ENCODE results near the gene TAF1B. TPM values are rescaled to one million over a fixed set of nuclear protein-coding genes. Genes with fewer than 3 reads are reported as not detected.
"Not testable (repeated sequence)": the region's sequence is repeated elsewhere in the genome, so short reads cannot be mapped to it uniquely, and the experiment has no call there.

The TAF1B gene
- total and polyA plus RNA-seq, 9 donors = 6.4 to 22.0 (median 14.4) TPM

- 88 to 92% (median 88%) methylated on average over 1 of the region's 1 CpG for WGBS, 3 donors
- DNase-seq = no peak
- TF ChIP-seq CTCF (IDR thresholded peaks at IDR 0.05) = no peak
- TF ChIP-seq EP300 (IDR thresholded peaks at IDR 0.05) = no peak
- TF ChIP-seq POLR2A (IDR thresholded peaks at IDR 0.05) = no peak
- Histone ChIP-seq H3K9me3 (no peaks in the 10 kb centered on the region), H3K27ac (no peak overlapping the region), H3K36me3 (no peaks in the 10 kb centered on the region), H3K27me3 (no peaks in the 10 kb centered on the region), H3K4me1 (ENCODE audit: insufficient read depth) (no peaks in the 10 kb centered on the region), H3K4me3 (no peak overlapping the region)
- intact Hi-C loops (cut with DNase I) = no loop called here
Measured at GRCh38 chr2:9832586-9832985, 10.7 kb upstream of the TAF1B start.

DNA sequence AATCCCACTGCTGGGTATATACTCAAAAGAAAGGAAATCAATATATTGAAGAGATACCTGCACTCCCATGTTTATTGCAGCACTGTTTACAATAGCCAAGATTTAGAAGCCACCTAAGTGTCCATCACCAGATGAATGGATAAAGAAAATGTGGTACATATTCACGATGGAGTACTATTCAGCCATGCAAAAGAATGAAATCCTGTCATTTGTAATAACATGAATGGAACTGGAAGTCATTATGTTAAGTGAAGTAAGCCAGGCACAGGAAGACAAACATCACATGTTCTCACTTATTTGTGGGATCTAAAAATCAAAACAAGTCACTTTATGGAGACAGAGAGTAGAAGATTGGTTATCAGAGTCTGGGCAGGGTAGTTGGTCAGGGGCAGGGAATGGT is 8.2 kb upstream of the TAF1B start:
- H3K4me1 ChIP-seq (ENCODE audit: insufficient read depth); H3K27ac ChIP-seq; H3K27me3 ChIP-seq; DNase-seq; H3K4me3 ChIP-seq; intact Hi-C loops (cut with DNase I); H3K9me3 ChIP-seq; H3K36me3 ChIP-seq: not testable (repeated sequence)
- WGBS, 3 donors = 82 to 87% (median 87%) methylated on average over 1 of the region's 1 CpG

GRCh38 chr2:9836074-9836473 is 7.2 kb upstream of the TAF1B start:
- WGBS, 3 donors = 86 to 95% (median 89%) methylated on average over 3 of the region's 3 CpGs
- intact Hi-C loops (cut with DNase I) = no loop called here

GRCh38 chr2:9836517-9836916 is 6.8 kb upstream of the TAF1B start:
- intact Hi-C loops (cut with DNase I) = no loop called here
- H3K4me1 ChIP-seq (ENCODE audit: insufficient read depth) = no peaks in the 10 kb centered on the region
- H3K27me3 ChIP-seq = no peaks in the 10 kb centered on the region
- no peak overlapping the region for H3K4me3 ChIP-seq
- DNase-seq = no peak
- no peak for TF ChIP-seq CTCF (IDR thresholded peaks at IDR 0.05)
- TF ChIP-seq EP300 (IDR thresholded peaks at IDR 0.05) = no peak
- no peak for TF ChIP-seq POLR2A (IDR thresholded peaks at IDR 0.05)
- H3K36me3 ChIP-seq = no peaks in the 10 kb centered on the region
- no peak overlapping the region for H3K27ac ChIP-seq
- WGBS, 3 donors = 92 to 93% (median 92%) methylated on average over 3 of the region's 3 CpGs
- no peaks in the 10 kb centered on the region for H3K9me3 ChIP-seq

More at GRCh38 chr2:9836074-9836473, 7.2 kb upstream of the TAF1B start:
- no peak overlapping the region for H3K4me3 ChIP-seq
- H3K27ac ChIP-seq = no peak overlapping the region
- H3K36me3 ChIP-seq = no peaks in the 10 kb centered on the region
- no peaks in the 10 kb centered on the region for H3K9me3 ChIP-seq
- H3K27me3 ChIP-seq = no peaks in the 10 kb centered on the region
- H3K4me1 ChIP-seq (ENCODE audit: insufficient read depth) = no peaks in the 10 kb centered on the region
- TF ChIP-seq CTCF (IDR thresholded peaks at IDR 0.05) (no peak), EP300 (IDR thresholded peaks at IDR 0.05) (no peak), POLR2A (IDR thresholded peaks at IDR 0.05) (no peak)
- no peak for DNase-seq

DNA sequence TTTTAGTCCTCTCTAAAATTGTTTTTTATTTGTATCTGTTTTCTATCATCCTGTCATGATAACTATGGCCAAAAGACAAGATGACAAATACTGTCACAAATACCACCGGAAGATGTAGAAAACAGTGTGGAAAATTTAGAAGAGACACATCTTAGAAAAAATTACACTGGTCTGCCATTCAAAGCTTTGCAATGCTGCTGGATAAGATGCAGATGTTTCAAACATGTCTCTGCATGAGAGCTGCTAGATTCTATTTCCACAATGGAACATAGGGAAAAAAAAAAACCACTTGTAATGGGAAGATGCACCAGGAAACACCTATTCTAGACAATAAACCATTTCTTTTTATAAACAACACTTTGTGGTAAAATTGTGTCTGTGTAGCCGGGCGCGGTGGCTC is 5.8 kb upstream of the TAF1B start:
- Histone ChIP-seq H3K27me3 (no peaks in the 10 kb centered on the region), H3K4me3 (no peak overlapping the region), H3K9me3 (no peaks in the 10 kb centered on the region), H3K36me3 (no peaks in the 10 kb centered on the region), H3K27ac (no peak overlapping the region), H3K4me1 (ENCODE audit: insufficient read depth) (no peaks in the 10 kb centered on the region)
- TF ChIP-seq CTCF (IDR thresholded peaks at IDR 0.05) = no peak
- TF ChIP-seq POLR2A (IDR thresholded peaks at IDR 0.05) = no peak
- TF ChIP-seq EP300 (IDR thresholded peaks at IDR 0.05) = no peak
- WGBS, 3 donors = 87 to 93% (median 89%) methylated on average over 4 of the region's 4 CpGs
- DNase-seq = no peak
- intact Hi-C loops (cut with DNase I) = no loop called here

Data from ovary (tissue), 9 donors.